Stimulated activated CD8-positive, alpha-beta memory T cell treated with anti-CD3 and anti-CD28 coated beads, Interleukin-7, amount 100 ng/mL, for 24 hours (primary cell): ENCODE measurements around the gene SLC35G1.

Experiments used
- DNase-seq: peaks from one replicate; pipeline ENCODE4 v3.0.0-alpha.2; 2020; ENCODE audit warnings: low read depth

The SLC35G1 gene

DNA sequence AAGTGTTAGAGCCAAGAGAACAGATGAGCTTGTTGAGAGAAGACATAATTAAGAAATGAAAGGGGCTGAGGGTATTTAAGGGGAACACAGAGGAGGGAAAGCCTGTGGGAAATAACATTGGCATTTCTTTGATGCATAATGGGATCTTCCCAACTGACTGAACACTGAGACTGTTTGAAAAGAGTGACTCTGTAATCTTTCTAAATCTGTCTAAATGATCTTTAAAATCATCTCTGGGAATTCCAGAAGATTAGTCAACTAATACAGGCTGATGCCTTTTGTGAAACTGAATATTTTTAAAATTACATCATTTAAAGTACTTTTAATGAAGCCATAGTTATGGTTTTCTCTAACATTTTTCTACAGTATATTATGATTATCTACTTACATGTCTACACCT lies 17.4 kb upstream of the SLC35G1 start:
- no peak for DNase-seq

DNA sequence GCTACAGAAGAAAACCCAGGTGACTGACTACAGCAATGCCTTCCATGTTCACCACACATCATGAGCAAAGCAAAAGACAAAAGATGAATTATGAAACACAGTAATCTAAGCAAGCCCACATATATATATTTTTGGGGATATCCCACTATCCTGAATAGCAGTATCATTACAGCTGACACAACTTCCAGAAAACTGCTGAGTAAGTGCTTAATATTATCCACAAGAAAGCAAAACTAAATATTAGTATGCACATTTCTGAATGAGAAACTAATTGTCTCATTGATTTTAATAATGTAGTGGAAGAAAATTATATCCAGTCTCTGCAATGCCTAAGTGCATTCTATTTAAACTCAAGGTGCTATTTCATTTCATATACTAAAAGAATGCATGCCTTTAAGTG lies 14.5 kb upstream of the SLC35G1 start:
- DNase-seq, result no peak

DNA sequence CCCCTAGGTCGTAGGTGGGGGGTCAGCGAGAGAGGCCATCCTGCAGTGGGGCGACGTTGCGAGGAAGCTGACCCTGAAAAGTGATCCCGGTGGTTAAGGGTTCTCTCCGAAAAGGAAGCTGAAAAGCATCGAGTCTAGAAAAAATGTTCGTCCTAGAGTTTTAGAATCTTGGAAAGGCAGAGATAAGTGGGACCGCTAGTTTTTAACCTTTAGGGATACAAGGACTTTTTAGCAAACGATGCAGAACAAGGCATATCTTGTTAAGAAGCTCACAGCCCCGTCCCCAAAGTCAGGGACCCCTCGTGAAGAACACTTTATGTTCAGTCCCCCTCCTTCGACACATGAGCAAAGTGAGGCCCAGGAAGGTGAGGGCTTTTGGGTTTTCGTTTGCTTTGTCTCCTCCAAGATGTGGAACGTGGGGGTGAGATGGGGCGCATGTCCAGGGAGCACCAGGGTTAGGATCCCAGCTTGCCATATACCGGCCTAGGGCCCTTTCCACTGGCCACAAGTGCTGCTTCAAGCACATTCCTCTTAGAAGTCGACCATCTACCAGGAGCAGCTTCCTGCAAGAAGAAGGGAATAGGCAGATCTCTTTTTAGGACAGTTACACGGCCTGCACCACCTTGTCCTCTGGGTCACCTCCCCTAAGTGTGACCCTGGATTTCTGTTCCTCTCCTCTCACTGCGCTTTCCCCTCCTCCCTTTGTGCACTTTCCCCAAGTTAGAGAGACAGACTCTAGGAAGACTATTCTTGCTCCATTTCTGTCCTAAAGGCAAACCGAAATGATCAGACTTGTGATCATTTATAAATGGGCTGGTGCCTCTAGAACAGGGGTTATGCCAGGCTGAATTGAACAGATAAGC lies 969 bp downstream of the SLC35G1 start:
- DNase-seq, result no peak

- no peak for DNase-seq
Measured at GRCh38 chr10:93897070-93897780, 3.4 kb downstream of the SLC35G1 start.

- DNase-seq, result no peak
Measured at GRCh38 chr10:93899109-93899508, 5.3 kb downstream of the SLC35G1 start.

DNA sequence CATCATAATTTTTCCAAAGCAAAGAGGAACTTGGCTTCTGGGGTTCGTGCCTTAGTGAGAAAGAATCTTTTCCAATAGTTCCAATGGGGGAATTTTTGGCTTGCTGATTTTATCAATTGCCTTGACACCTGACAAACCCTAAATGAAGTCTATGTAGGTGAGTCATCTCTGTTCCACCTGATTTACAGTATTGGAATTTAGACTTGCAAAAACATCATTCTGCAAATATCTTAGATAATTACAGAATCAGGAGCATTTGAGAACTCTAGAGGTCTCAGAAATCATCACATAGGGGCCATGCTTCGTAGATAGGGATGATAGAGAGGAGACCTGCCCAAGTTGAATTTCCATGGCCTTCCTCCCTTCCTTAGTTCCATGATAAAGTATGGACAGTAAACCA lies 9.3 kb downstream of the SLC35G1 start:
- no peak for DNase-seq

- DNase-seq, result no peak
Measured at GRCh38 chr10:93904901-93905300, 11.1 kb downstream of the SLC35G1 start.

DNA sequence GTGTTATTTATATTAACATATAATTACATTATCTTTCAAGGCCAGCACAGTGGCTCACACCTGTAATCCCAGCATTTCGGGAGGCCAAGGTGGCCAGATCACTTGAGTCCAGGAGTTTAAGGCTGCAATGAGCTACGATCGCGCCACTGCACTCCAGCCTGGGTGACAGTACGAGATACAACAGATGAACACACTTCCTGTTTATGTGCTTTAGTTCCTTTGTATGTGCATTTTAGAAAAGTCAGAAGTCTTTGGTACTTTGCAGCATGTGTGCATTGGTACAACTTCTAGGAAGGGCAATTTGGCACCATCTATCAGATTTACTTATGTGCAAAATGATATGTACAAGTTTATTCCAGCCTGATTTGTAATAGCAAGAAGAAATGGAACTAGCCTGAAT lies 13.3 kb downstream of the SLC35G1 start:
- no peak for DNase-seq

- no peak for DNase-seq
Measured at GRCh38 chr10:93911866-93912265, 18.1 kb downstream of the SLC35G1 start.

GRCh38 chr10:93912444-93912843 lies 18.7 kb downstream of the SLC35G1 start:
- no peak for DNase-seq

GRCh38 chr10:93913706-93914105 lies 19.9 kb downstream of the SLC35G1 start:
- no peak for DNase-seq

- no peak for DNase-seq
Measured at GRCh38 chr10:93915598-93915997, 21.8 kb downstream of the SLC35G1 start.

DNA sequence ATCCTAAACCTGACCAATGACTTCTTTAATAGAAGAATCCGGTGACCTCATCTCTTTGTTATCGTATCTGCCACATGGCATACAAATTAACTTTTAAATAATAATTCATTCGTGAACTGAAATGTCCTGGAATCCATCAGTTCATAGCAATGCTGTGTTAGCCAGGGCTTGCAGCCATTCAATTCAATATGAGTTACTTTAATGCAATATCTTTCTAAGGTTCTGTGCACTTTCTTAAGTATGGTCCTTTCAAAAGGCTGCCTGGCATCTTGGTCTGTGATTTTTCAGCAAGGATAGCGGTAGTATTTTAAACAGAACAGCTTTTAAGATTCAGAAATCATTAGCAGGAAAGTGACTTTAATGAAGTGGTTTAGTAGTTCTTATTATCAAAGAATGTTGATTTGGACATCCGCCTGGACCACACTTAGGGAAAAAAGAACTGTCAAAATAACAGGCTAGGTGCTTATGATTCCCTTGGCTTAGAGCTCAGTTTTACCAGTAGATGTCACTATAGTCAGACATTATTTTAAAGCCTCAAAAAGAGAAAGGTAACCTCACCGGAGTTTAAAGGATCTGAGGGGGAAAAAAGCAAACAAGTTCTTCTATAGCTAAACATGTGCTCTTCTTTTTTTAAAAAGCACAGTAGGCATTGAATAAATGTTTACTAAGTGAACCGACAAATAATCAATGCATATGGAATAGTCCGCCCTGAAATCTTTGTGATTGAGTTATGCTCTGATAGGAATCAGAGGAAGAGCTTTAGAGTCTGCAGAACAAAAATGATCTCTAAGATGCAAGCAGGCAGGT lies 22.7 kb downstream of the SLC35G1 start:
- DNase-seq, result no peak

DNA sequence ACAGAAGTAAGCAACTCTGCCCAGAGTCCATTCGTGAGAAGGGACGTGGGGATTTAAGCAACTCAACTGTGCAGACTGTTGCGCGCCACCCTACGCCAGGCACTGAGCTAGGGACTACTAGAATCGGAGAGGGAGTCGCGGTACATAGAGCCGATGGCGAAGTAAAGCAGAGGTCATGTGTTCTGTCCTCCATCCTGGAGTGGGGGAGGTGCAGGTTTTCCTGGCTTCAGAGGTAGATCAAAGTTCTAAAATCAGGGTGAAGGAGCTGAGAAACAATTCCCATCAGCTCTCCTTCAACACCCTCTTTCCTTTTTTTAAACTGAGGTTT lies 23.2 kb downstream of the SLC35G1 start:
- no peak for DNase-seq

GRCh38 chr10:93917821-93918220 lies 24.0 kb downstream of the SLC35G1 start:
- DNase-seq, result no peak

DNA sequence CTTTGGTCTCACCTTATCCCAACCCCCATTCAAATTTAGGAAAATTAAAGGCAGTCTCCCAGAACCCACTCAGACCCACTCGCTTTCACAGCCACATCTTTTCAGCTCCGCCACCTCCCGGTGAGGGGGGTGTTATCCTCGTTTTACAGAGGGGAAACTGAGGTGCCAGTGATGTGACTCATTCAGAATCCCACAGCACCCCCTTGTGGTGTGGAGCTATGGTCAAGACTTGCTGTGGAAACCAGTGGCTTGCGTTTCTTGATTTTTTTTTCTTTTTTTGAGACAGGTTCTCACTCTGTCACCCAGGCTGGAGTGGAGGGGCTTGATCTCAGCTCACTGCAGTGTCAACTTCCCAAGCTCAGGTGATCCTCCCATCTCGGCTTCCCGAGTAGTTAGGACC lies 27.6 kb downstream of the SLC35G1 start:
- DNase-seq, result no peak

DNA sequence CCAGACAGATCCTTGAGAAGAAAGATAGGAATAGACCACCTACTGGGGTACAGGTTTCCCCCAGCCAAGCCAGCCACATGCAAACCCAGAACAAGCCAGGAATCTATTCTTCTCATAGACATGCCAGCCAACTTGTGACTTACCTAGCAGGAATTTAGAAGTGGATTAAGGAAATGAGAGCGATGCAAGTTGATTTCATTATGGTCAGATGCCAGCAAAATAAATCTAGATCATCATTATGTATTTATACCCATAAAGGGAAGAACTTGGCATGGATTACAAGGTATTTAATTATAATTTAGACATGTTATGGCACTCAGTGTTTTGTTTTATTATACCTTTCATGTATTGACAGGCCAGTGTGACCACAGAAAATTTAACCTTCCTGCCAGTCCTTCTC lies 32.8 kb downstream of the SLC35G1 start:
- no peak for DNase-seq

DNA sequence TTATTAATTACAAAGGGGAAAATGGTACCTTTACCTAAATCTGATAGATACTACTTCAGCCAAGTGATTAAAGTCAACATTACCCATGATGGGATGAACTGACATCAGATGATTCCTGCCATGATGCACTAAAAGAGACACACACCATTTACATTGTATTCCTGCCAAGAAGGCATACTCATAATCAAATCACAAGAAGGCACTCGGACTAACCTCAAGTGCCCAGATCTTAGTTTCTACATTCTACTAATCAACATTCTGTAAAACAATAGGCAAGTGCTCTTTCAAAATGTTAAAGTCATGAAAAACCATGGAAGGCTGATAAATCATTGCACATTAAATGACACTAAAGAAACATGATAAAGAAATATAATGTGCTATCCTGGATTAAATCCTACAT lies 44.4 kb downstream of the SLC35G1 start:
- DNase-seq, result no peak

- no peak for DNase-seq
Measured at GRCh38 chr10:93940881-93941280, 47.1 kb downstream of the SLC35G1 start.

- no peak for DNase-seq
Measured at GRCh38 chr10:93941606-93942005, 47.8 kb downstream of the SLC35G1 start.

- no peak for DNase-seq
Measured at GRCh38 chr10:93945819-93946218, 52.0 kb downstream of the SLC35G1 start.

GRCh38 chr10:93947055-93947454 lies 53.3 kb downstream of the SLC35G1 start:
- no peak for DNase-seq

GRCh38 chr10:93947524-93947923 lies 53.7 kb downstream of the SLC35G1 start:
- DNase-seq, result no peak
